ENCODE results near the gene TSC2.
"Not testable (repeated sequence)": the region's sequence is repeated elsewhere in the genome, so short reads cannot be mapped to it uniquely, and the experiment has no call there.

TSC2 gene

GRCh38 chr16:2108446-2109270, 60.9 kb downstream of the TSC2 start:
- H3K9me3 ChIP-seq (ENCODE audit: control insufficient read depth, insufficient read depth, low read length); H3K9ac ChIP-seq (ENCODE audit: low read depth, low read length); H3K27me3 ChIP-seq (ENCODE audit: control insufficient read depth, insufficient read depth, low read length); H3K4me1 ChIP-seq (ENCODE audit: control insufficient read depth, insufficient read depth, low read length); H3K4me3 ChIP-seq (ENCODE audit: low read depth, low read length): not testable (repeated sequence)
- peaks cover 15% of the 10 kb centered on the region for H3K36me3 ChIP-seq (ENCODE audit: control insufficient read depth, insufficient read depth, low read length)

- H3K4me1 ChIP-seq (ENCODE audit: control insufficient read depth, insufficient read depth, low read length); H3K9me3 ChIP-seq (ENCODE audit: control insufficient read depth, insufficient read depth, low read length); H3K27me3 ChIP-seq (ENCODE audit: control insufficient read depth, insufficient read depth, low read length); H3K9ac ChIP-seq (ENCODE audit: low read depth, low read length); H3K4me3 ChIP-seq (ENCODE audit: low read depth, low read length): not testable (repeated sequence)
- peaks cover 17% of the 10 kb centered on the region for H3K36me3 ChIP-seq (ENCODE audit: control insufficient read depth, insufficient read depth, low read length)
Observed at GRCh38 chr16:2109271-2109580, 61.4 kb downstream of the TSC2 start.

- not testable (repeated sequence) for H3K4me1 ChIP-seq (ENCODE audit: control insufficient read depth, insufficient read depth, low read length); H3K9me3 ChIP-seq (ENCODE audit: control insufficient read depth, insufficient read depth, low read length); H3K9ac ChIP-seq (ENCODE audit: low read depth, low read length); H3K4me3 ChIP-seq (ENCODE audit: low read depth, low read length); H3K27me3 ChIP-seq (ENCODE audit: control insufficient read depth, insufficient read depth, low read length)
- peaks cover 17% of the 10 kb centered on the region for H3K36me3 ChIP-seq (ENCODE audit: control insufficient read depth, insufficient read depth, low read length)
Observed at GRCh38 chr16:2109872-2110271, 62.1 kb downstream of the TSC2 start.

GRCh38 chr16:2110332-2111008, 62.7 kb downstream of the TSC2 start:
- H3K9me3 ChIP-seq (ENCODE audit: control insufficient read depth, insufficient read depth, low read length); H3K4me3 ChIP-seq (ENCODE audit: low read depth, low read length); H3K4me1 ChIP-seq (ENCODE audit: control insufficient read depth, insufficient read depth, low read length); H3K27me3 ChIP-seq (ENCODE audit: control insufficient read depth, insufficient read depth, low read length); H3K9ac ChIP-seq (ENCODE audit: low read depth, low read length): not testable (repeated sequence)
- peaks cover 17% of the 10 kb centered on the region for H3K36me3 ChIP-seq (ENCODE audit: control insufficient read depth, insufficient read depth, low read length)

- H3K9ac ChIP-seq (ENCODE audit: low read depth, low read length); H3K4me3 ChIP-seq (ENCODE audit: low read depth, low read length); H3K27me3 ChIP-seq (ENCODE audit: control insufficient read depth, insufficient read depth, low read length); H3K9me3 ChIP-seq (ENCODE audit: control insufficient read depth, insufficient read depth, low read length); H3K4me1 ChIP-seq (ENCODE audit: control insufficient read depth, insufficient read depth, low read length): not testable (repeated sequence)
- peaks cover 15% of the 10 kb centered on the region for H3K36me3 ChIP-seq (ENCODE audit: control insufficient read depth, insufficient read depth, low read length)
Observed at GRCh38 chr16:2111009-2111353, 63.2 kb downstream of the TSC2 start.

GRCh38 chr16:2111412-2112335, 63.9 kb downstream of the TSC2 start:
- H3K36me3 ChIP-seq (ENCODE audit: control insufficient read depth, insufficient read depth, low read length): peaks cover 15% of the 10 kb centered on the region
- not testable (repeated sequence) for H3K4me1 ChIP-seq (ENCODE audit: control insufficient read depth, insufficient read depth, low read length); H3K9ac ChIP-seq (ENCODE audit: low read depth, low read length); H3K4me3 ChIP-seq (ENCODE audit: low read depth, low read length); H3K27me3 ChIP-seq (ENCODE audit: control insufficient read depth, insufficient read depth, low read length); H3K9me3 ChIP-seq (ENCODE audit: control insufficient read depth, insufficient read depth, low read length)

- not testable (repeated sequence) for H3K27me3 ChIP-seq (ENCODE audit: control insufficient read depth, insufficient read depth, low read length); H3K4me1 ChIP-seq (ENCODE audit: control insufficient read depth, insufficient read depth, low read length); H3K9ac ChIP-seq (ENCODE audit: low read depth, low read length); H3K4me3 ChIP-seq (ENCODE audit: low read depth, low read length); H3K9me3 ChIP-seq (ENCODE audit: control insufficient read depth, insufficient read depth, low read length)
- H3K36me3 ChIP-seq (ENCODE audit: control insufficient read depth, insufficient read depth, low read length): peaks cover 15% of the 10 kb centered on the region
Observed at GRCh38 chr16:2112539-2113106, 64.8 kb downstream of the TSC2 start.

- not testable (repeated sequence) for H3K9ac ChIP-seq (ENCODE audit: low read depth, low read length); H3K4me3 ChIP-seq (ENCODE audit: low read depth, low read length); H3K4me1 ChIP-seq (ENCODE audit: control insufficient read depth, insufficient read depth, low read length); H3K9me3 ChIP-seq (ENCODE audit: control insufficient read depth, insufficient read depth, low read length); H3K27me3 ChIP-seq (ENCODE audit: control insufficient read depth, insufficient read depth, low read length)
- peaks cover 10% of the 10 kb centered on the region for H3K36me3 ChIP-seq (ENCODE audit: control insufficient read depth, insufficient read depth, low read length)
Observed at GRCh38 chr16:2114225-2114624, 66.4 kb downstream of the TSC2 start.

- not testable (repeated sequence) for H3K9me3 ChIP-seq (ENCODE audit: control insufficient read depth, insufficient read depth, low read length); H3K4me1 ChIP-seq (ENCODE audit: control insufficient read depth, insufficient read depth, low read length); H3K9ac ChIP-seq (ENCODE audit: low read depth, low read length); H3K27me3 ChIP-seq (ENCODE audit: control insufficient read depth, insufficient read depth, low read length); H3K4me3 ChIP-seq (ENCODE audit: low read depth, low read length)
- peaks cover 10% of the 10 kb centered on the region for H3K36me3 ChIP-seq (ENCODE audit: control insufficient read depth, insufficient read depth, low read length)
Observed at GRCh38 chr16:2114885-2115590, 67.3 kb downstream of the TSC2 start.

- H3K4me1 ChIP-seq (ENCODE audit: control insufficient read depth, insufficient read depth, low read length): no peaks in the 10 kb centered on the region
- H3K9ac ChIP-seq (ENCODE audit: low read depth, low read length): no peak overlapping the region
- no peak overlapping the region for H3K4me3 ChIP-seq (ENCODE audit: low read depth, low read length)
- H3K36me3 ChIP-seq (ENCODE audit: control insufficient read depth, insufficient read depth, low read length): peaks cover 6% of the 10 kb centered on the region
- no peaks in the 10 kb centered on the region for H3K9me3 ChIP-seq (ENCODE audit: control insufficient read depth, insufficient read depth, low read length)
- H3K27me3 ChIP-seq (ENCODE audit: control insufficient read depth, insufficient read depth, low read length): no peaks in the 10 kb centered on the region
Observed at GRCh38 chr16:2115591-2115973, 67.8 kb downstream of the TSC2 start.

GRCh38 chr16:2116428-2116827, 68.6 kb downstream of the TSC2 start:
- H3K27me3 ChIP-seq (ENCODE audit: control insufficient read depth, insufficient read depth, low read length); H3K9me3 ChIP-seq (ENCODE audit: control insufficient read depth, insufficient read depth, low read length); H3K4me1 ChIP-seq (ENCODE audit: control insufficient read depth, insufficient read depth, low read length); H3K36me3 ChIP-seq (ENCODE audit: control insufficient read depth, insufficient read depth, low read length); H3K4me3 ChIP-seq (ENCODE audit: low read depth, low read length); H3K9ac ChIP-seq (ENCODE audit: low read depth, low read length): not testable (repeated sequence)
